ENCODE results near the gene TNC. TPM values are rescaled to one million over a fixed set of nuclear protein-coding genes. Genes with fewer than 3 reads are reported as not detected.

Gene TNC
- total RNA-seq = 1,433 and 1,460 TPM in 2 replicates

GRCh38 chr9:115117999-115118878 is at the start of gene TNC:
TSS of gene TNC (minus strand) at chr9:115118157. CDS start at chr9:115091018, 27,139 bp downstream.

Other genes with a start within 250 kb of the TNC start
- gene TNFSF8, start 187.6 kb downstream of the TNC start, total RNA-seq = not detected in 2 replicates

Data from articular chondrocyte of knee joint (primary cell).